NCI-H2196 (cell line): ENCODE data around the gene RUNX1.

Experiments
- DNase-seq: peaks from one replicate; lab custom pipeline; 2025; ENCODE audit not compliant: unreplicated experiment; lab: John Stamatoyannopoulos, UW

Gene RUNX1

GRCh38 chr21:34949499-34949898 is 99.6 kb downstream of the RUNX1 start:
- DNase-seq = no peak

DNA sequence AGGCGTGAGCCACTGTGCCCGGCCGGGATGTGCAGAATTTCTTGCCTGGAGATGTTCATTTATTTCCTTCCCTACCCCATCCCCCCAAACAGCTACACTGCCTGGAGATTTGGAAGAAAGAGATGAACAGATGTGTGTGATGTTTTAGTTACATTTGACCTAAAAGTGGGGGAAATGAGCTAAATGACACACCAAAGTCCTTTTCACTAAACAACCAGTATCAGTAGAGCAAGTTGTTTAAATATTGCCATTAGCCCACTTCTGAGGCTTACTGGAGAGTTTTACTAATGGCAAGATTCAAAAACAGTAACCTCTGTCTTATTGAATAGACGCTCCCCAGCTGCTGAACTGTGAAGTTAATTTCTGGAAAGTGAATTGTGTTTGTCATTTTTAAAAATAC is 100.1 kb downstream of the RUNX1 start:
- no peak for DNase-seq

- DNase-seq = no peak
Measured at GRCh38 chr21:34948157-34948556, 100.9 kb downstream of the RUNX1 start.

GRCh38 chr21:34946916-34947534 is 102.1 kb downstream of the RUNX1 start:
- no peak for DNase-seq

GRCh38 chr21:34946385-34946840 is 102.7 kb downstream of the RUNX1 start:
- no peak for DNase-seq

DNA sequence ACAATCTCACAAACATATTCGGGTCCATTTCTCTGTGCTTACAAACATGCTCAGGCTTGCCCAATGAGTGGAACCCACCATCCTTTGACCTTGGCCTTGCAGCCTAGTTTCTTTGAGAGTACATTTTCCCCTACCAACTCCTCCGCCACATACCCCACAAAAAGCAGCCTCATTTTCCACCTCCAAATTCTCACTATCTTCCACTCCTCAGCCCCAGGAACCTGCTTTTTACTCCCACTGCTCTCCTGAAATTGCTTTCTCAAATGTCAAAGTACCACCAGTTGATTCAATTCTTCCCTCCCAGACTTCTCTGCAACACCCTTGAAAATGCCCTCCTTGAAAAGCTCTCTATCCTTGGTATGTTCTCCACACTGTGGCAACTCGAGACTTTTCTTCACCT is 103.8 kb downstream of the RUNX1 start:
- DNase-seq = no peak

- DNase-seq = no peak
Measured at GRCh38 chr21:34944015-34944755, 104.9 kb downstream of the RUNX1 start.

- DNase-seq = no peak
Measured at GRCh38 chr21:34942911-34943310, 106.2 kb downstream of the RUNX1 start.

DNA sequence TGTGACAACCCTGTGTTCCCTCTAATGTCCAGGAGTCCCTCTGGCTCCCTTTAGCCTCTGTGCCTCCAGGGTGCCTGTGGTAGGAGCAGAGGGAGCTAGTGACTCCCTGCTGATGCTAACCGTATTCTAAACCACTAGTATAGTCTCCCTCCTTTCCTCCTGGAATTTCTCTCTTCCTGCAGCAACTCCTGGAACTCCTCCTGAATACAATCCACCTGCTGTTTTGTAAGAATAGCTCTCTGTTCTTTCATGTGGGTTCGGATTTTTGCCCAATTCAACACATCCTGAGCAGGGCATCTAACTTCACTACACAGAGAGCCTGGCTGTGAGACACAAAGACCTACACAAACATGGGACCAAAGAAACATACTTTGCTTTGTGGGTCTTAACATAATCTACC is 107.9 kb downstream of the RUNX1 start:
- no peak for DNase-seq

- DNase-seq = no peak
Measured at GRCh38 chr21:34939673-34940331, 109.3 kb downstream of the RUNX1 start.

GRCh38 chr21:34938089-34938764 is 110.9 kb downstream of the RUNX1 start:
- no peak for DNase-seq

- DNase-seq = no peak
Measured at GRCh38 chr21:34936883-34937563, 112.1 kb downstream of the RUNX1 start.

DNA sequence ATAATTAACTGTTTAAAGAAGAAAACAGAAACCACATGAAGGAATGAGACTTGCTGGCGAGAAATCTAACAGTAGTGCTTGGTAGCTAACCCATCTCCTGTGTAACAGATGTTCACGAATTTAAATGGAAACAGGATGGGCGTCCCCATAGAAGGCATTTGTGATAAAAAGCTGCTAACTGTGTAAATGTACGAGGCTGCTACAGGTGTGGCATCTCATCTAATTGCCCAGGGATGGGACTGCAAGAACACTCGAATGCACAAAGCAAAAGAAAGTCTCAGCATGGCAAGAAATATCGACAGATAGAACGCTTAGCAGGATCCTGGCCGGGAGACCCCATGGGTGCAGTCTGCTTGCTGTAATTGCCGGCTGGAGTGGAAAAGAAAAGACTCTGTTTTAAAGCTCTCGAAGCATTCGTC is 112.7 kb downstream of the RUNX1 start:
- DNase-seq = no peak

DNA sequence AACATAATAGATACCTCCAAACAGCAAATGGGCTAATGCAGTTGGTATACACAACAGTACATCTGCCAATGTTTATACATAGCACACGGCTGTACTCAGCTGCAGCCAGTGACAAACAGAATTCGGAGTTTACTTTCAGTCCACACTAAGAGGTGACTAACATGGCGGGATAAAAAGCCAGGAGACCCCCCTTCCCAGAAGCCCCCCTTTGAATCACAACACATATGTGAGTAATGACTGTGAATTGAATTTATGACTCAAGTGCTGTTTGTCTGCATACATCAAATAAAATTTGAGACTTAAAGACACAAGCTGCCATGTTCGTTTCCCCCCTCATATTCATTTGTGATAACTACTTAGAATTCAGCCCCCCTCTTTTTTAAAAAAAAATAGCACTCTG is 113.2 kb downstream of the RUNX1 start:
- DNase-seq = no peak

- no peak for DNase-seq
Measured at GRCh38 chr21:34935452-34935851, 113.7 kb downstream of the RUNX1 start.

GRCh38 chr21:34934350-34934749 is 114.8 kb downstream of the RUNX1 start:
- DNase-seq = no peak

GRCh38 chr21:34933609-34934335 is 115.3 kb downstream of the RUNX1 start:
- DNase-seq = no peak

GRCh38 chr21:34932233-34932632 is 116.9 kb downstream of the RUNX1 start:
- DNase-seq = no peak

DNA sequence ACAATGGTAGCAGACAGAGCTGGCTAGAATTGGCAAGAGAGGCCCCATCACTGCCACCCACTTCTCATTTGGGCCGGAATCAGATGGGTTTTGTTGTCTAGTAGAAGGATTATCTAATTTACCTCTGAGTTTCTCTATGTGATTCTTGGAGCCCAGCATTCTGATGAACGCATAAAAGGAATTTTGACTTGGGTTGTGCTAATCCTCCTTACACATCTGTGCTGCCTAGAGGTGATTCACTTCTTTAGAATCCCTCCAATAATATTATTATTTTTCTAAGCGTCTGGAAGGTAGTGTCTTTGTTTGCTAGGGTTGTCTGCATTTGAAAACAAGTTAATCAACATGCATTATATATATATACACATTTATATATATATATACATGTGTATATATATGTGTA is 118.1 kb downstream of the RUNX1 start:
- no peak for DNase-seq

- no peak for DNase-seq
Measured at GRCh38 chr21:34928637-34929036, 120.5 kb downstream of the RUNX1 start.
